Adrenal gland (tissue), 5 donors: ENCODE results near the gene TTC33.

Experiments
- POLR2A ChIP-seq, 2 donors: fragments of 450-650 bp; IDR thresholded peaks; one replicate each; pipeline ENCODE4 v1.6.1; 2017; ENCODE audit warnings: antibody characterized with exemption in 2 of 2, mild to moderate bottlenecking in 2 of 2, moderate library complexity in 1 of 2
- TF ChIP-seq, protein P1 (sequence below), 6 experiments: fragments of 450-650 bp in 4 of 6; fragments of 200-600 bp in 2 of 6; sonication (generic) in 1 of 6; IDR thresholded peaks; 1 replicate in 5 of 6; 2 replicates in 1 of 6; pipeline versions ENCODE4 v1.5.1 to v1.8.0; 2016 to 2021; ENCODE audit warnings: antibody characterized with exemption in 6 of 6, mild to moderate bottlenecking in 2 of 6, moderate library complexity in 1 of 6
- donor health status: DM: no; HTN: no; CAD: no.

DNA sequence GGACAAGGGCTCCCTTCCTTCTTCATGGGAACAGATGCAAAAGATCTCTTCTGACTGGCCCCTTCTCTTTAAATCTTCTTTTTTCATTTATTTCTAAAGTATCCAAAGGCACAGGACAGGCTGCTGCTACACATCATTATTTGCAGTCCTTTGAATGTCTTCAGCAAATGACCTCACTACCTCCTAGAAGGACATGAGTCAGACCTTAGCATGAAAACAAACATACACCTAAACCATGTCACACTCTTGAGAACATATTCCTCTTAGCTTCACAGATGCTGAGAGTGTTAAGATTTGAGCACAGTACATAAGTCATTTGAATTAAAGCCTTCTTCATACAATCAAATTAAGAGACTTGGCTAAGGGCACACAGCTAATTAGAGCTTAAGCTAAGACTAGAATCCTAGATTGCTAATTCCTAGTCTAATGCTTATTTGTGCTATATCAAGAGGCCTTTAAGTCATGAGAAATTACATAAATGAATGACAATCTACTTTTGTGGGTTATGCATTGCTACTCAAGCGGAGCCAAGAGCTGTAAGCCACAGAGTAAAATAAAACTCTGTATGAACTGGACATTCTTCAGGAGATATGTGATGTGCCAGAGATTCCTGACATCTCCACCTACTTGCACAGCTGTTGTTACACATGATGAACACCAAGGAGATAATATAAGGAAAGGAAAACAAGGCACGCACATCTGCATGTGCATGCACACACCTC lies 185.2 kb downstream of the TTC33 start:
- TF ChIP-seq, protein P1, sequence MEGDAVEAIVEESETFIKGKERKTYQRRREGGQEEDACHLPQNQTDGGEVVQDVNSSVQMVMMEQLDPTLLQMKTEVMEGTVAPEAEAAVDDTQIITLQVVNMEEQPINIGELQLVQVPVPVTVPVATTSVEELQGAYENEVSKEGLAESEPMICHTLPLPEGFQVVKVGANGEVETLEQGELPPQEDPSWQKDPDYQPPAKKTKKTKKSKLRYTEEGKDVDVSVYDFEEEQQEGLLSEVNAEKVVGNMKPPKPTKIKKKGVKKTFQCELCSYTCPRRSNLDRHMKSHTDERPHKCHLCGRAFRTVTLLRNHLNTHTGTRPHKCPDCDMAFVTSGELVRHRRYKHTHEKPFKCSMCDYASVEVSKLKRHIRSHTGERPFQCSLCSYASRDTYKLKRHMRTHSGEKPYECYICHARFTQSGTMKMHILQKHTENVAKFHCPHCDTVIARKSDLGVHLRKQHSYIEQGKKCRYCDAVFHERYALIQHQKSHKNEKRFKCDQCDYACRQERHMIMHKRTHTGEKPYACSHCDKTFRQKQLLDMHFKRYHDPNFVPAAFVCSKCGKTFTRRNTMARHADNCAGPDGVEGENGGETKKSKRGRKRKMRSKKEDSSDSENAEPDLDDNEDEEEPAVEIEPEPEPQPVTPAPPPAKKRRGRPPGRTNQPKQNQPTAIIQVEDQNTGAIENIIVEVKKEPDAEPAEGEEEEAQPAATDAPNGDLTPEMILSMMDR (IDR thresholded peaks at IDR 0.05): no peak
- TF ChIP-seq POLR2A (IDR thresholded peaks at IDR 0.05): no peak
